ENCODE measurements around the gene ABLIM1.

DNA sequence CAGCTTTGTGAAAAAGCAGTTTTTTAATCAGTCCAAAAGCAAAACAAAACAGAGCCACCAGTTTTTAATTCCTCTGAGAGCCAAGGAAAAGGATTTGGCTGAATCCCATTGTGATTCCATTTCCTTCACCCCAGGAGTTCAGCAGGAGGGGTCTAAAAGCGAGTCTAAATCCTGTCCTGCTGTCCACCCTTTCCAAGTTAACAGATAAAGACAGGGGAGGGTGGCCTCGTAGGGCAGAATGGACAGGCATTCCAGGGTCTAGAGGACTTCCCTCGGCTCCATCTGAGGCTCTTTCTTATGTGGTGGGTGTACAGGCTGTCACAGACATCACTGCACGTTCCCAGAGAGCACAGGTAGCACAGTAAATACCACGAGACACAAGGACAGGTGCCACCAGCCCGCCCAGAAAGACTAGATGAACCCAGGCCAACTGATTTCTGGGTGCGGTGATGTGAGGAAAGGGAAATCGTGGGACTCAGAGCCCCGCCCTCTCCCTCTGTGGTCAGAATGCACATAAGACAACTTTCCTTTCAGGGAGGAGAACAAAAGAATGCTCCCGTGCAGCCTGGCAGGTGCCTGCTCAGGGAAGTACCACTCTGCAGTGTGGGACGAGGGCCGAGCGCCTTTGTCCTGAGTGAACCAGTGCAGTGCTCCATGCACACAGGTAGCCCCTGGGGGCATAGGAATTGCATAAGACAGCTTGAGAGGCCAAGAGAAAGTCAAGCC, 119.7 kb downstream of the ABLIM1 start:
- TF ChIP-seq POLR2A (IDR thresholded peaks at IDR 0.05; ENCODE audit: low read length) (no peak), GATA1 (IDR thresholded peaks at IDR 0.05; ENCODE audit: low read depth, low read length) (no peak)

All from erythroblast (primary cell).